Measurements from ENCODE around the gene TRIM31. TPM values are rescaled to one million over a fixed set of nuclear protein-coding genes. Genes with fewer than 3 reads are reported as not detected.

TRIM31 gene
- total RNA-seq, 1 donor = not detected

DNA sequence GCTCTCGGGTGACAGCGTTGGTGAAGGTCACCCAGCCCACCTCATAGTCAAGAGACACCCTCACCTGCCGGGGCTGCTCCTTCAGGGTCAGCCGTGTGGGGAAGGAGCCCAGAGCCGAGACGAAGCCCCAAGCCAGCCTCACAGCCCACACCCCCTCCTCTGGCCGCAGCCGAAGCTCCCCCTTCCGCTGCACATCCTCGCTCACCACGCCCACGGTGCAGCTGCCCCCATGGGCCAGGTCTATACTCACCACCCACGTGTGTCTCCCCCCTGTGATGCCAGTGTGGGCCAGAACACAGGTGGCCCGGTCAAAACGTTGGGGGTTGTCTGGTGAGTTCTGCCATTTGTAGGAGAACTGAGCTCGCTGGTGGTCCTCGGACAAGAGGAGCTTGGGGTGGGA is 41.2 kb upstream of the TRIM31 start:
- DNase-seq (ENCODE audit: insufficient read length, low spot score, missing footprints) = no peak
- no peaks in the 10 kb centered on the region for H3K27me3 ChIP-seq (ENCODE audit: insufficient read depth, low read length)
- no peak overlapping the region for H2AFZ ChIP-seq (ENCODE audit: low read length)
- H3K4me1 ChIP-seq (ENCODE audit: insufficient read depth, low read length) = peaks cover 36% of the 10 kb centered on the region
- no peaks in the 10 kb centered on the region for H4K20me1 ChIP-seq (ENCODE audit: insufficient read depth, low read length)
- no peaks in the 10 kb centered on the region for H3K9me3 ChIP-seq (ENCODE audit: low read depth, low read length)
- H3K4me2 ChIP-seq (ENCODE audit: insufficient read depth, low read length) = no peak overlapping the region
- no peaks in the 10 kb centered on the region for H3K36me3 ChIP-seq (ENCODE audit: insufficient read depth, low read length)
- TF ChIP-seq, protein P1, sequence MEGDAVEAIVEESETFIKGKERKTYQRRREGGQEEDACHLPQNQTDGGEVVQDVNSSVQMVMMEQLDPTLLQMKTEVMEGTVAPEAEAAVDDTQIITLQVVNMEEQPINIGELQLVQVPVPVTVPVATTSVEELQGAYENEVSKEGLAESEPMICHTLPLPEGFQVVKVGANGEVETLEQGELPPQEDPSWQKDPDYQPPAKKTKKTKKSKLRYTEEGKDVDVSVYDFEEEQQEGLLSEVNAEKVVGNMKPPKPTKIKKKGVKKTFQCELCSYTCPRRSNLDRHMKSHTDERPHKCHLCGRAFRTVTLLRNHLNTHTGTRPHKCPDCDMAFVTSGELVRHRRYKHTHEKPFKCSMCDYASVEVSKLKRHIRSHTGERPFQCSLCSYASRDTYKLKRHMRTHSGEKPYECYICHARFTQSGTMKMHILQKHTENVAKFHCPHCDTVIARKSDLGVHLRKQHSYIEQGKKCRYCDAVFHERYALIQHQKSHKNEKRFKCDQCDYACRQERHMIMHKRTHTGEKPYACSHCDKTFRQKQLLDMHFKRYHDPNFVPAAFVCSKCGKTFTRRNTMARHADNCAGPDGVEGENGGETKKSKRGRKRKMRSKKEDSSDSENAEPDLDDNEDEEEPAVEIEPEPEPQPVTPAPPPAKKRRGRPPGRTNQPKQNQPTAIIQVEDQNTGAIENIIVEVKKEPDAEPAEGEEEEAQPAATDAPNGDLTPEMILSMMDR (IDR thresholded peaks at IDR 0.05; ENCODE audit: extremely low read depth, low read depth, low read length) = no peak
- H3K27ac ChIP-seq (ENCODE audit: low read depth, low read length) = no peak overlapping the region
- no peaks in the 10 kb centered on the region for H3K79me2 ChIP-seq (ENCODE audit: insufficient read depth, low read length)
- H3K4me3 ChIP-seq (ENCODE audit: insufficient read depth, low read length) = no peak overlapping the region

DNA sequence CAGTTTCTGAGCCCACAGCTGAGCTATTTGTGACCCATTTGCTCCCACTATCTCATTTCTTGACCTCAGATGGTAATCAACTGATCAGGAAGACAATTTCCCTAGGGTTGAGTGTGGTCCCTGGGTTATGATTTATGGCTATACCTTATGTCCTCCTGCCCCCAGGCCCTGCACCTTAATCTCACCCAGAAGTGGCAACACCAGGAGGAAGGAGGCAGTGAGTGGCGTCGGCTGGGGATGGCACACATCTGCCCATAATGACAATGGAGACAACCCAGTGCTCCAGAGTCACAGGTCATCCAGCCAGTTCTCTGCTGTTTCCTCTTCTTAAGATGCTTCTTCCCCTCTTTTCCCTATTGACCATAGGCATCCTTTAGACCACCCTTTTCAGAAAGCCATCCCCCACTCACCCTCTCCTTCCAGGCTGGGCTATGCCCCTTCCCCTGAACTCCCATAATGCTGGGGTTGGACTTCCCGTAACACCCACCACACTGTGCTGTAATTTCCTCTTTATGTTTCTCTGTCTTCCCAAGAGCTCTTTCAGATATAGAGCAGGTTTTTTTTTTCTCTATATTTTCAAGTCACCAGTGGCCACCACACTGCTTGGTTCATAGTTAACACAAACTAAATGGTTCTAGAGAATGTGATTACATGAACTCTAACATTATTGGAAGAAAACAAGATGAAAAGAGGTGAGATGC is 40.2 kb upstream of the TRIM31 start:
- Histone ChIP-seq H3K27ac (ENCODE audit: low read depth, low read length) (no peak overlapping the region), H3K36me3 (ENCODE audit: insufficient read depth, low read length) (no peaks in the 10 kb centered on the region), H3K4me3 (ENCODE audit: insufficient read depth, low read length) (no peak overlapping the region), H3K4me2 (ENCODE audit: insufficient read depth, low read length) (no peak overlapping the region), H3K27me3 (ENCODE audit: insufficient read depth, low read length) (peaks cover 4% of the 10 kb centered on the region), H3K9me3 (ENCODE audit: low read depth, low read length) (no peaks in the 10 kb centered on the region), H2AFZ (ENCODE audit: low read length) (no peak overlapping the region), H4K20me1 (ENCODE audit: insufficient read depth, low read length) (no peaks in the 10 kb centered on the region), H3K4me1 (ENCODE audit: insufficient read depth, low read length) (peaks cover 36% of the 10 kb centered on the region), H3K79me2 (ENCODE audit: insufficient read depth, low read length) (no peaks in the 10 kb centered on the region)
- DNase-seq (ENCODE audit: insufficient read length, low spot score, missing footprints) = no peak
- TF ChIP-seq, protein P1 (IDR thresholded peaks at IDR 0.05; ENCODE audit: extremely low read depth, low read depth, low read length) = no peak

DNA sequence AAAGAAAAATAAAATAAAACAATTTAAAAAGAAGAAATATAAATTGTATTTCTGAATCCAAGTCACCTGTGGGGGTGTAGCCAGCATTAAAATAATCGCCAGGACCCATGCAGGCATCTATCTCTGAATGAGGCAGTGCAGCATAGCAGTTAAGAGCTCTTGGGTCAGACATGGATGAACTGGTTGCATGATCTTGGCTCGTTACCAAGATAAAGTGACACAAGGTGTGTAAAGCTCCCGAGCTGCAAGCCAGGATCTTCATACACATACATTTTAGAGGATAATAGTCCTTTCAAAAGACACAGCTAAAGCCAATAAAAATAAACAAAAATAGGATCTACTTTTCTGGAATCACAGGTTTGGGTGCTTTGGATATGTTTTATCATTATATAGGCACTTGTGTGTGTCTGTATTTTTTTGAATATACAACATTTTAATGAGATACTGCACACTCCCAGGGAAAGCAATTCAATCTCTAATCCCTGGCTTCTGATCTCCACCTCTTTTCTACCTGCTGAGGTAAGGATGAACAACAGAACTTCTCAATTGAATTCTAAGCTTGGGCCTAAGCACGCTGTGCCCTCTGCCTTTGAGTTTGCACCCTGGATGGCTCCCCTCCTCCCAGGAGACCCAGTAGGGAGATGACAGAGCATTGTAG is 39.3 kb upstream of the TRIM31 start:
- Histone ChIP-seq H3K27me3 (ENCODE audit: insufficient read depth, low read length) (peaks cover 12% of the 10 kb centered on the region), H4K20me1 (ENCODE audit: insufficient read depth, low read length) (no peaks in the 10 kb centered on the region), H3K36me3 (ENCODE audit: insufficient read depth, low read length) (no peaks in the 10 kb centered on the region), H3K4me1 (ENCODE audit: insufficient read depth, low read length) (peaks cover 36% of the 10 kb centered on the region), H3K4me2 (ENCODE audit: insufficient read depth, low read length) (no peak overlapping the region), H3K79me2 (ENCODE audit: insufficient read depth, low read length) (no peaks in the 10 kb centered on the region), H3K27ac (ENCODE audit: low read depth, low read length) (no peak overlapping the region), H3K4me3 (ENCODE audit: insufficient read depth, low read length) (no peak overlapping the region), H2AFZ (ENCODE audit: low read length) (no peak overlapping the region), H3K9me3 (ENCODE audit: low read depth, low read length) (no peaks in the 10 kb centered on the region)
- TF ChIP-seq, protein P1 (IDR thresholded peaks at IDR 0.05; ENCODE audit: extremely low read depth, low read depth, low read length) = no peak
- no peak for DNase-seq (ENCODE audit: insufficient read length, low spot score, missing footprints)

DNA sequence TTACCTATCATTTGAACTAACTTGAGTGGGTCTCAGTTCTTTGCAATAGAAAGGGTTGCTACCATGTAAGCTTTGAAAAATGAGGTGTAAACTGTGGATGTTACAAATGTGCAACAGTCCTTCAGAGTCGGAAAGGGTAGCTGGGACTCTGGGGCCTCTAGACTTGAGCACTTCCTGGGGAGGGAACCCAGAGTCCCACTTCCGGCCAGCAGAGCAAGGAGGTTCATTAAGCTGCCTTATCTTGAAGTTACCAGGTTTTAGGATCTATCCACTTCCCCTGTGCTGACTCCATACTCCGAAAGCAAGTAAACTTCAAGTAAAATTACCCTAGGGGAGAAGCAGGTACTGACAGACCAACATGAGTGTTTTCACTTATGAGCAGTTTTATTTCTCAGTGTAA is 38.7 kb upstream of the TRIM31 start:
- H3K4me1 ChIP-seq (ENCODE audit: insufficient read depth, low read length) = peaks cover 35% of the 10 kb centered on the region
- H2AFZ ChIP-seq (ENCODE audit: low read length) = no peak overlapping the region
- H3K4me3 ChIP-seq (ENCODE audit: insufficient read depth, low read length) = no peak overlapping the region
- DNase-seq (ENCODE audit: insufficient read length, low spot score, missing footprints) = no peak
- peaks cover 15% of the 10 kb centered on the region for H3K27me3 ChIP-seq (ENCODE audit: insufficient read depth, low read length)
- no peak overlapping the region for H3K27ac ChIP-seq (ENCODE audit: low read depth, low read length)
- no peaks in the 10 kb centered on the region for H3K79me2 ChIP-seq (ENCODE audit: insufficient read depth, low read length)
- H3K4me2 ChIP-seq (ENCODE audit: insufficient read depth, low read length) = no peak overlapping the region
- no peaks in the 10 kb centered on the region for H3K9me3 ChIP-seq (ENCODE audit: low read depth, low read length)
- H3K36me3 ChIP-seq (ENCODE audit: insufficient read depth, low read length) = no peaks in the 10 kb centered on the region
- TF ChIP-seq, protein P1 (IDR thresholded peaks at IDR 0.05; ENCODE audit: extremely low read depth, low read depth, low read length) = no peak
- no peaks in the 10 kb centered on the region for H4K20me1 ChIP-seq (ENCODE audit: insufficient read depth, low read length)
